ENCODE results near the gene PSMB11. TPM values are rescaled to one million over a fixed set of nuclear protein-coding genes. Genes with fewer than 3 reads are reported as not detected.

The PSMB11 gene
- total RNA-seq, 1 experiment from 2014 or later: not detected

- peak; percentile 89 for DNase-seq (ENCODE audit: low spot score)
Measured at GRCh38 chr14:23057757-23058653, 16.0 kb downstream of the PSMB11 start.

- no peak for DNase-seq (ENCODE audit: low spot score)
Measured at GRCh38 chr14:23058654-23059504, 16.9 kb downstream of the PSMB11 start.

DNA sequence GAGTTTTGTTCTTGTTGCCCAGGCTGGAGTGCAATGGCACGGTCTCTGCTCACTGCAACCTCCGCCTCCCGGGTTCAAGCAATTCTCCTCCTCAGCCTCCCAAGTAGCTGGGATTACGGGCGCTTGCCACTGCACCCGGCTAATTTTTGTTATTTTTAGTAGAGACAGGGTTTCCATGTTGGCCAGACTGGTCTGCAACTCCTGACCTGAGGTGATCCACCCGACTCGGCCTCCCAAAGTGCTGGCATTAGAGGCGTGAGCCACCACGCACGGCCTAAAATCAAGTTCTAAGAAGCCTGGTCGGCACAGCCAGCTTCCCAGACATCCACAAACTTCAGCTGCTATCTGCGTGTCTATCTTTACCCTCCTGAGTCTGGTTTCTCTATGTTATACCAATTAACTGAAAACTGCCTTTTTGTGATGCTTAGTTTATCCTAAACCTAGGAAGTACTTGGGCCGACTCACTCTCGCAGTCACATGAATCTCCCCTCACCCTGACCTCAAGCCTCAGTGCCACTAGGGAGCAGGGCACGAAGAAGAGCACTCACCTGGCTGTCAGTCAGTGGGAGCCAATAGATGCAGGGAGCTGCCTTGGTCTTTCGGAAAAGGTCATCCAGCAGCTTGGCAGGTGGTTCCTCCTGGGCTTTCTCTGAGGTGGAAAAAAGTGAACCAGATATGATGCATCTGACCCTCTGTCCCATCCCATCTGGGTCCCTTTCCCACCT is 18.7 kb downstream of the PSMB11 start:
- no peak for DNase-seq (ENCODE audit: low spot score)

GRCh38 chr14:23062002-23062401 is 20.0 kb downstream of the PSMB11 start:
- peak; percentile 42 for DNase-seq (ENCODE audit: low spot score)

- no peak for DNase-seq (ENCODE audit: low spot score)
Measured at GRCh38 chr14:23063601-23064000, 21.6 kb downstream of the PSMB11 start.

DNA sequence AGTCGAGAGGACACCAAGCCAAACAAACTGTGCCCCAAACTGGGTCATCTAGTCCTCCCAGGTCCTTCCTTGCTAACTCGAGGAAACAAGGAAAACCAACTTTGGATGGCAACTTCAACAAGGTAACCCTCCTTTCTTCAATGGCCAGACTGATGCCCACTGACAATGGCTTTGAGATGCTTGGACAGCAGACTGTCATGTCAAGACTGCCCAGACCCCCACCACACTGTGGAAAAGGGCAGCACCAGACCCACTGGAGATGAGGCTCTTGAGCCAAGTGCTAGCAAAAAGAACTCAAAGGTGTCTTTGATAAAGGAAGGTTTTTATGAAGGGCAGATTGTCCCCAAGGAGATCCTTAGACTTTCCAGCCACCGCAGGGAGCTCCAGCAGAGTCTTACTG is 24.4 kb downstream of the PSMB11 start:
- DNase-seq (ENCODE audit: low spot score): no peak

GRCh38 chr14:23066855-23067744 is 25.1 kb downstream of the PSMB11 start:
- no peak for DNase-seq (ENCODE audit: low spot score)

- no peak for DNase-seq (ENCODE audit: low spot score)
Measured at GRCh38 chr14:23067847-23068788, 26.1 kb downstream of the PSMB11 start.

DNA sequence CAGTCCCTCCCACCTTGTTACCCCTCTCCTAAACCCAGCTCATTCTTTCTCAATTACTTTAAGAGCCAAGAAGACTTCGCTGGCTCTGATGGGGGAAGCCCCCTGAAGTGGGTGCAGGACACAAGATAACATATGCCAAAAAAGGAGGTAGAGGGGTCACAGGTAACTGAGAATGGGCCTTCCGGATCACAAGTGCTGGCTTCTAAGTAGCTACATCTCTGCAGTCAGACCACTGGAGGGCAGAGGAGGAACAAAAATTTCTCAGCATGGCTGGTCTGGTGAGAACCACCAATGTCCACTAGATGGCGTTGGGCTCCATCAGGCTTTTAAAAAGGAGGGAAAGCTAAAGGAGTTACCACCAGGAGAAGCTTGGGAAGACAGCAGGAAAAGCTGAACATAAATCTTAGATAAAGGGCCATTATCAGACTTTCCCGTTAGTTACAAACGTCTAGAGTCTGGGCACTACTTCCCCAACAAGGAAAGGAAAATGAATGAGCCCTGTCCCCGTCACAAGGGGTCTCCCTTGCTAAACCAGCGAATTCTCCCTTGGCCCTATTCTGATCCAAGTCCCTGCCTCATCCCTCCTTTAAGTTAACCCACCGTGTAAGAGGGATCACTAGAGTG is 26.9 kb downstream of the PSMB11 start:
- DNase-seq (ENCODE audit: low spot score): peak; percentile 93

DNA sequence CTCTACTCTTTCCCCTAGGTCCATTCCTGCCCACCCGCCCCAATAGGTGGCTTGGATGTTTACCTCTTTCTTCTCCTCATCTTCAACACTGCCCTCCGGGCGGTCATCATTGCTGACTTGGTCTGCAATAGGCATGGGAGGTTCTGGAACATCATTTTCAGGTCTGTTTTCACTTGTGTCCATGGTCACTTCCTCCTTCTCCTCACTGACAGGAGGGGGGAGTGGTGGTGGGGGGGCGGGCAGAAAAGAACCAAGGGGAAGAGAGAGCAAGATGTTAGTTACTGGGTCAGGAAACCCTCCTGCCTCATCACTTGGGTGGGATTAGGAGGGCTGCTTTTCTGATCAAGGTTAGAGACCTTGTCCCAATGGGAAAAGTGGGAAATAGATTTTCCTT is 27.4 kb downstream of the PSMB11 start:
- DNase-seq (ENCODE audit: low spot score): no peak

DNA sequence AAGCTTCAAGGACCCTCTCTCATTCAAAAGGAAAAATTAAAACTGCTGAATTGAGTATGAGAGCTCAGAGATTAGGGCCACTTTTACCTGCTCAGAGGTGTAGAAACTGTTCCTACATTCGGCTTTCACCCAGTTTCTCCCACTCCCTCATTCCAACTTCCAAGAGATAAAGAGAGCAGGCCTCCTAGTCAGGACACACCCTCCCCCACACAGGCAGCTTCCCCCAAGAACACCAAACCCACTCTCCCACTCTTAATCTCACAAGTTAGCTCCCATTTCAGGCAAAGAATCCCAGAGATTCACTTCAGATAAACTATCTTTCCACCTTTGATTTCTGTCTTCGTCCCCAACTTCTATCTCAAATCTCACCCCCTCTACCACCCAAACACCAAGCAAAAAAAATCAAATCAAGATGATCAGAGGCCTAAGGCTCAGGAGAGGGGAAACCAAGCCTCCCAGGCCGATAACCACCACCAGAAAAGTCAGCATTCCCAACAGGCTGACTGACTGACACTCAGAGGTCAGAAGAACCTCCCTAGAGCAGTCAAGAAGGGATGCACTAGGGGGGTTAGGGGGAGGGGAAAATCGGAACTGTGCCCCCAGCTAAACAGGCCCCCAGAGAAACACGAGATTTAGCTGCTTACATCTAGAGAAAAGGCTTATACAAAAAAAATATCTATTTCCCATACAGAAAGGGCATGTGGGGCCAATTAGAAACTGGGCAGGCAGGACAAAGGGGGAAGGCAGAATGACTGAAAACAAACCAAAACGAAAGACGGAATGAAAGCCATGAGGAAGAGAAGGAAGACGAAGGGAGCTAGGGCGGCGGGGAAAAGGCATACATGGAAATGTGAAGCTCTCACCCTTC is 28.5 kb downstream of the PSMB11 start:
- DNase-seq (ENCODE audit: low spot score): no peak

GRCh38 chr14:23071244-23071920 is 29.4 kb downstream of the PSMB11 start:
- peak; percentile 68 for DNase-seq (ENCODE audit: low spot score)

- peak; percentile 59 for DNase-seq (ENCODE audit: low spot score)
Measured at GRCh38 chr14:23071921-23072539, 30.0 kb downstream of the PSMB11 start.

DNA sequence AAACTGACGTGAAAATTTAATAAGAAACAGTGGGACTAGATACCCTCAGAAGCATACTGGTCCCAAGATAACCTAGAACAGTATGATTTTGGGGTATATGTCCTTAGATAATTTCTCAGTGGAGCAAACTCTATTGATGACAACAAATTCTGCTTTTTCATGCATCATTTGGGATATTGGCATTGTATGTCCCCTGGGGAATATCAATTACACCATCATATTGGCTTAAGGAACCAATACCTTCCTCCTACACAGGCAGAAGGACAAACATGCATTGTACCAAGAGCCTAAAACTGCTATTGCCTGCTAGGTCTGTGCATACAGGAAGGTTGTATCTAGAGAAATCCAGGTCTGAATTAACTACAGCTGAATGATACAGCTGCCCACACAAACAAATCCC is 32.9 kb downstream of the PSMB11 start:
- no peak for DNase-seq (ENCODE audit: low spot score)

GRCh38 chr14:23076785-23077408 is 34.9 kb downstream of the PSMB11 start:
- DNase-seq (ENCODE audit: low spot score): peak; percentile 30

GRCh38 chr14:23077962-23078361 is 36.0 kb downstream of the PSMB11 start:
- no peak for DNase-seq (ENCODE audit: low spot score)

DNA sequence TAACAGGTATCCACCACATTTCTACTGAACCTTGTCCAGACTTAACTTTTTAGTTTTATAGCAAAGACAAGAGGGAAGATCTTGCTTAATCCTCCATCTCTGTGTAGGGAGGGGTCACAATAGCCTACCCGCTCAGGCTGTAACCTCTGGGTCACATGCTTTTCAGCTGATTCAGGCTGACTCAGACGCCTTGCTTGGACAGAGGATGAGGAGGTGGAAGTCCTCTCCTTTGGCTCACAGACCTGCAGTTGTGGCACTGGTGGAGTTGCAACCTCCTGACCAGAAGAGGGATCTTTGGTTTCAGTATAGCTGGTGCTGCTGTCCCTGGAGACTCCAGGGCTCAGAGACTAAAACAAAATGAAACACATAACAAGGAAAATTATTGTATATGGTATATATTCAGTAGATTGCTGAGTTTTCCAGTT is 36.7 kb downstream of the PSMB11 start:
- DNase-seq (ENCODE audit: low spot score): peak; percentile 19
